H1 (cell line): ENCODE data around the gene MTM1. TPM values are rescaled to one million over a fixed set of nuclear protein-coding genes. Genes with fewer than 3 reads are reported as not detected.

Experiments used
- CTCF ChIA-PET: fragments of 300-600 bp; sonication (Branson Sonifier 250); formaldehyde crosslinking; loops from one replicate; lab custom pipeline; 2021; ENCODE audit not compliant: partially characterized antibody; lab: Charles Lee
- POLR2A ChIA-PET: fragments of 300-600 bp; sonication (Branson Sonifier 250); formaldehyde crosslinking; loops from one replicate; lab custom pipeline; 2021; ENCODE audit warnings: inconsistent platforms; ENCODE audit not compliant: partially characterized antibody; lab: Charles Lee
- DNase-seq, 2 experiments: peaks; one replicate each; pipeline versions ENCODE4 v3.0.0 to v3.0.0-alpha.2; 2010 to 2022; ENCODE audit warnings: low spot score in 2 of 2, low read depth in 1 of 2, mixed read lengths in 1 of 2
- FAIRE-seq: peaks from 2 replicates; lab custom pipeline; 2011; peaks lifted over from hg19 to GRCh38; lab: Jason Lieb, UNC
- H2AFZ ChIP-seq: 2 replicates; pipeline ENCODE4 v1.8.1; 2012; ENCODE audit warnings: low read length, inconsistent platforms
- H2AK5ac ChIP-seq: 2 replicates; pipeline ENCODE4 v1.6.1; 2013; ENCODE audit warnings: low read depth, low read length
- H2BK120ac ChIP-seq: replicated peaks from 2 replicates; pipeline ENCODE3; 2013; ENCODE audit warnings: low read depth, low read length, inconsistent platforms
- H2BK12ac ChIP-seq: 2 replicates; pipeline ENCODE4 v1.6.1; 2013; ENCODE audit warnings: low read depth, low read length
- H2BK15ac ChIP-seq: 2 replicates; pipeline ENCODE4 v1.6.1; 2013; ENCODE audit warnings: low read length
- H2BK20ac ChIP-seq: 2 replicates; pipeline ENCODE4 v1.6.1; 2013; ENCODE audit warnings: low read length
- H2BK5ac ChIP-seq: 2 replicates; pipeline ENCODE4 v1.6.1; 2013; ENCODE audit warnings: low read depth, low read length
- H3K14ac ChIP-seq: 2 replicates; pipeline ENCODE4 v1.6.1; 2013; ENCODE audit warnings: inconsistent platforms; ENCODE audit not compliant: insufficient read length
- H3K18ac ChIP-seq: 2 replicates; pipeline ENCODE4 v1.6.1; 2013; ENCODE audit warnings: low read length; ENCODE audit errors: extremely low read depth
- H3K23ac ChIP-seq: 2 replicates; pipeline ENCODE4 v1.6.1; 2013; ENCODE audit warnings: inconsistent platforms; ENCODE audit not compliant: insufficient read length
- H3K23me2 ChIP-seq: 2 replicates; pipeline ENCODE4 v1.6.1; 2013; ENCODE audit warnings: low read depth, low read length
- H3K27ac ChIP-seq: 2 replicates; pipeline ENCODE4 v1.6.1; 2011; ENCODE audit warnings: low read depth, low read length, inconsistent platforms
- H3K27me3 ChIP-seq, 4 experiments: replicated peaks in 1 of 4; 1 replicate in 1 of 4; 2 replicates in 3 of 4; pipeline versions ENCODE4 v1.6.1 to v1.8.1; 2011 to 2013; ENCODE audit warnings: low read length in 3 of 4, mild to moderate bottlenecking in 3 of 4, inconsistent platforms in 2 of 4, mixed read lengths in 2 of 4, moderate library complexity in 1 of 4; ENCODE audit not compliant: control insufficient read depth in 3 of 4, insufficient read depth in 3 of 4; ENCODE audit errors: extremely low read depth in 1 of 4
- H3K36me3 ChIP-seq, 4 experiments: 2 replicates each; pipeline versions ENCODE4 v1.6.1 to v1.8.1; 2011 to 2013; ENCODE audit warnings: mild to moderate bottlenecking in 4 of 4, low read length in 3 of 4, moderate library complexity in 2 of 4, control low read depth in 1 of 4, inconsistent platforms in 1 of 4; ENCODE audit not compliant: insufficient read depth in 4 of 4, control insufficient read depth in 2 of 4
- H3K4ac ChIP-seq: replicated peaks from 2 replicates; pipeline ENCODE3; 2013; ENCODE audit warnings: low read length, low read depth, mixed read lengths, inconsistent platforms; ENCODE audit not compliant: insufficient read length
- H3K4me1 ChIP-seq, 4 experiments: replicated peaks in 1 of 4; 1 replicate in 1 of 4; 2 replicates in 3 of 4; pipeline versions ENCODE4 v1.6.1 to v1.8.1; 2011 to 2013; ENCODE audit warnings: low read length in 3 of 4, inconsistent platforms in 2 of 4, mixed read lengths in 1 of 4; ENCODE audit not compliant: insufficient read depth in 4 of 4, control insufficient read depth in 3 of 4
- H3K4me2 ChIP-seq, 2 experiments: 2 replicates each; pipeline versions ENCODE4 v1.6.1 to v1.8.1; 2011 to 2013; ENCODE audit warnings: low read depth in 2 of 2, low read length in 2 of 2, control low read depth in 1 of 2, inconsistent platforms in 1 of 2, mild to moderate bottlenecking in 1 of 2; ENCODE audit not compliant: insufficient read depth in 1 of 2
- H3K4me3 ChIP-seq, 4 experiments: fragments of 200-600, 300-600 bp in 1 of 4; sonication (generic), shearing (Covaris generic), sonication (Bioruptor Twin) in 1 of 4; 2 replicates each; pipeline versions ENCODE4 v1.5.1 to v1.8.1; 2011 to 2016; ENCODE audit warnings: low read length in 4 of 4, low read depth in 3 of 4, control low read depth in 2 of 4, inconsistent platforms in 2 of 4, mild to moderate bottlenecking in 2 of 4, mixed read lengths in 1 of 4, moderate library complexity in 1 of 4; ENCODE audit not compliant: insufficient read depth in 2 of 4; ENCODE audit errors: extremely low read depth in 1 of 4
- H3K56ac ChIP-seq: replicated peaks from 2 replicates; pipeline ENCODE3; 2013; ENCODE audit warnings: low read depth, mild to moderate bottlenecking, mixed read lengths, low read length, inconsistent platforms; ENCODE audit not compliant: insufficient read length
- H3K79me1 ChIP-seq: 2 replicates; pipeline ENCODE4 v1.6.1; 2013; ENCODE audit warnings: low read depth, low read length, control low read depth
- H3K79me2 ChIP-seq, 2 experiments: 2 replicates each; pipeline versions ENCODE4 v1.6.1 to v1.8.1; 2012 to 2013; ENCODE audit warnings: low read length in 2 of 2, mild to moderate bottlenecking in 2 of 2, inconsistent platforms in 1 of 2; ENCODE audit not compliant: insufficient read depth in 2 of 2, control insufficient read depth in 1 of 2
- H3K9ac ChIP-seq, 4 experiments: replicated peaks in 1 of 4; 1 replicate in 1 of 4; 2 replicates in 3 of 4; pipeline versions ENCODE4 v1.6.1 to v1.8.1; 2011 to 2013; ENCODE audit warnings: low read depth in 3 of 4, low read length in 3 of 4, control low read depth in 2 of 4, mild to moderate bottlenecking in 2 of 4, moderate library complexity in 2 of 4, inconsistent platforms in 1 of 4; ENCODE audit errors: extremely low read depth in 1 of 4
- H3K9me3 ChIP-seq, 2 experiments: 2 replicates each; pipeline versions ENCODE4 v1.6.1 to v1.8.1; 2012 to 2013; ENCODE audit warnings: mild to moderate bottlenecking in 2 of 2, moderate library complexity in 2 of 2, control low read depth in 1 of 2, inconsistent platforms in 1 of 2, low read depth in 1 of 2, low read length in 1 of 2, mixed read lengths in 1 of 2; ENCODE audit not compliant: insufficient read depth in 2 of 2
- H4K20me1 ChIP-seq, 2 experiments: replicated peaks in 1 of 2; 2 replicates each; pipeline versions ENCODE3 to v1.8.1; 2011 to 2013; ENCODE audit warnings: inconsistent platforms in 2 of 2, low read length in 2 of 2, mild to moderate bottlenecking in 1 of 2; ENCODE audit not compliant: insufficient read depth in 2 of 2, control insufficient read depth in 1 of 2
- H4K5ac ChIP-seq: 2 replicates; pipeline ENCODE4 v1.6.1; 2013; ENCODE audit warnings: low read length, low read depth, mixed read lengths, inconsistent platforms; ENCODE audit not compliant: insufficient read length
- H4K8ac ChIP-seq: 2 replicates; pipeline ENCODE4 v1.8.0; 2013; ENCODE audit warnings: mild to moderate bottlenecking, moderate library complexity, low read length, inconsistent platforms; ENCODE audit not compliant: insufficient read depth; ENCODE audit errors: extremely low read depth
- H4K91ac ChIP-seq: replicated peaks from 2 replicates; pipeline ENCODE3; 2013; ENCODE audit warnings: low read length, mixed read lengths, inconsistent platforms; ENCODE audit not compliant: insufficient read length
- EP300 ChIP-seq, 2 experiments: IDR thresholded peaks; 1 replicate in 1 of 2; 2 replicates in 1 of 2; pipeline ENCODE4 v1.6.1; 2011 to 2012; ENCODE audit warnings: low read depth in 2 of 2, low read length in 2 of 2, mild to moderate bottlenecking in 2 of 2, borderline replicate concordance in 1 of 2, inconsistent platforms in 1 of 2, moderate library complexity in 1 of 2
- POLR2AphosphoS5 ChIP-seq: IDR thresholded peaks from 2 replicates; pipeline ENCODE4 v1.6.1; 2011; ENCODE audit warnings: low read depth, low read length
- WGBS, 2 experiments: shearing (Covaris generic) in 1 of 2; methylation state at CpG; one replicate each; pipeline versions ENCODE4 v1.1.6 to v1.1.7; 2013 to 2015; ENCODE audit warnings: low lambda C conversion rate in 2 of 2, mixed read lengths in 2 of 2, inconsistent platforms in 1 of 2, low coverage in 1 of 2, missing lambda C conversion rate in 1 of 2; ENCODE audit not compliant: insufficient replicate concordance in 2 of 2, insufficient coverage in 1 of 2, insufficient read length in 1 of 2; ENCODE audit errors: extremely low coverage in 1 of 2, missing lambda C conversion rate in 1 of 2; 5-methylcytosine and 5-hydroxymethylcytosine counted together
- polyA plus RNA-seq, 7 experiments: library from polyadenylated mRNA; depleted of rRNA in 3 of 7; stranded (reverse) in 5 of 7; unstranded in 2 of 7; fragments of >200 nt in 5 of 7; fragments of 200-250 nt in 2 of 7; gene quantifications; 1 replicate in 5 of 7; 2 replicates in 1 of 7; 4 replicates in 1 of 7; pipeline versions ENCODE4 v1.2.1 to v1.2.3, GENCODE V29; 2011 to 2013; ENCODE audit warnings: missing spikeins in 2 of 7, mixed read lengths in 2 of 7
- total RNA-seq: library from RNA; stranded (reverse); fragmentation: NEBNext Ultra II Directional; extraction: Animal tissue kit (Norgen Biotek cat#: 25700); gene quantifications from 2 replicates; pipeline ENCODE4 v1.2.1, GENCODE V29; 2021
- TF ChIP-seq, protein P1 (sequence below): IDR thresholded peaks from 2 replicates; pipeline ENCODE4 v1.6.1; 2012; ENCODE audit warnings: inconsistent platforms

The MTM1 gene
- total and polyA plus RNA-seq, 2 of the 8 experiments (the other 6 are each of a cell fraction or from before 2014, with no cell fraction given): 2.3 to 8.4 TPM

DNA sequence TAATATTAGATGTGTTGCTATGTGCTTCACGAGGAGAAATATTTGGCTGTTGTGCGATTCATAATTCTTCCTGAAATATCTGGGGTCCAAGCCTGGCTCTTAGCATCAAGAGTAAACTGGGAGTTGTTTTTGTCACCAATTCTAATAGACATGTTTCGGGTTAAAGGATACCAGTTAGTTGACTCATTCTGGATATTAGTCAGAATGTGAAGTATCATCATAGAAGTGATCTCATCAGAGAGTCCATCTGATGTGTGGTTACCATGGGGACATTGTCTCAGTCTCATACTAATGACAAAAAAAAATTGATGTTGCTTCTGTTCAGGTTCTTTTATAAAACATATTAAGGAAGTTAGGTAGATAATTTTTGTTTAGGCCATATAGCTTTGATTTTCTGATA, 67.5 kb downstream of the MTM1 start:
- Histone ChIP-seq H3K23me2 (no peaks in the 10 kb centered on the region), H3K4ac (no peak overlapping the region), H3K18ac (no peak overlapping the region), H3K14ac (no peak overlapping the region), H3K79me1 (no peaks in the 10 kb centered on the region), H3K27ac (no peak overlapping the region), H2AK5ac (no peak overlapping the region), H4K20me1 (no peaks in the 10 kb centered on the region), H3K27me3 (no peaks in the 10 kb centered on the region), H3K4me3 (no peak overlapping the region), H2BK120ac (no peak overlapping the region), H2AFZ (no peak overlapping the region), H3K4me2 (no peak overlapping the region), H4K5ac (no peak overlapping the region)
- 86% methylated on average over 3 of the region's 3 CpGs; no CpG with 5 or more reads in 1 of the 2 experiments for WGBS, 2 experiments
- CTCF ChIA-PET: no interaction called here
- TF ChIP-seq, protein P1, sequence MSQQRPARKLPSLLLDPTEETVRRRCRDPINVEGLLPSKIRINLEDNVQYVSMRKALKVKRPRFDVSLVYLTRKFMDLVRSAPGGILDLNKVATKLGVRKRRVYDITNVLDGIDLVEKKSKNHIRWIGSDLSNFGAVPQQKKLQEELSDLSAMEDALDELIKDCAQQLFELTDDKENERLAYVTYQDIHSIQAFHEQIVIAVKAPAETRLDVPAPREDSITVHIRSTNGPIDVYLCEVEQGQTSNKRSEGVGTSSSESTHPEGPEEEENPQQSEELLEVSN: no peak
- TF ChIP-seq POLR2AphosphoS5 (no peak), EP300 (IDR thresholded peaks at IDR 0.05; ENCODE audit: borderline replicate concordance in 1 of 2, low read depth in 2 of 2, low read length in 2 of 2) (no peak)
- TF ChIP-seq, all 59 proteins: peak for 0
- Histone ChIP-seq H3K9me3 (no peaks in the 10 kb centered on the region), H2BK15ac (no peak overlapping the region), H3K9ac (no peak overlapping the region), H4K91ac (no peak overlapping the region), H3K23ac (no peak overlapping the region), H2BK12ac (no peak overlapping the region), H2BK20ac (no peak overlapping the region), H3K79me2 (no peaks in the 10 kb centered on the region), H2BK5ac (no peak overlapping the region), H4K8ac (no peak overlapping the region), H3K36me3 (no peaks in the 10 kb centered on the region; a peak in 1 of 8 replicates), H3K56ac (no peak overlapping the region), H3K4me1 (no peaks in the 10 kb centered on the region)
- POLR2A ChIA-PET: no interaction called here
- DNase-seq (no peak), FAIRE-seq (no peak)
